ENCODE data around the gene KIF5B. TPM values are rescaled to one million over a fixed set of nuclear protein-coding genes. Genes with fewer than 3 reads are reported as not detected.

Gene KIF5B
- total and polyA plus RNA-seq, 2 of the 8 experiments (the other 6 are each of a cell fraction or from before 2014, with no cell fraction given): 9.8 to 68.4 TPM

- no peak for DNase-seq (ENCODE audit: low read depth in 1 of 2, low spot score in 2 of 2)
- Histone ChIP-seq H3K23me2 (ENCODE audit: low read depth, low read length) (no peaks in the 10 kb centered on the region), H2BK120ac (replicated peaks; ENCODE audit: low read depth, low read length) (no peak overlapping the region), H3K27me3 (replicated peaks in 1 of 4; ENCODE audit: control insufficient read depth in 3 of 4, extremely low read depth in 1 of 4, insufficient read depth in 3 of 4, low read length in 3 of 4) (no peaks in the 10 kb centered on the region), H2BK15ac (ENCODE audit: low read length) (no peak overlapping the region), H3K56ac (replicated peaks; ENCODE audit: insufficient read length, low read depth, low read length) (no peak overlapping the region), H3K9ac (replicated peaks in 1 of 4; ENCODE audit: extremely low read depth in 1 of 4, low read depth in 3 of 4, low read length in 3 of 4) (no peak overlapping the region), H4K8ac (ENCODE audit: extremely low read depth, insufficient read depth, low read length) (no peak overlapping the region), H3K79me2 (ENCODE audit: control insufficient read depth in 1 of 2, insufficient read depth in 2 of 2, low read length in 2 of 2) (peaks cover 9 to 68% of the 10 kb centered on the region in 2 experiments), H4K5ac (ENCODE audit: insufficient read length, low read depth, low read length) (no peak overlapping the region), H3K27ac (ENCODE audit: low read depth, low read length) (no peak overlapping the region), H3K79me1 (ENCODE audit: low read depth, low read length) (no peaks in the 10 kb centered on the region), H3K23ac (ENCODE audit: insufficient read length) (no peak overlapping the region), H3K36me3 (ENCODE audit: control insufficient read depth in 2 of 4, insufficient read depth in 4 of 4, low read length in 3 of 4) (peaks cover 5 to 69% (median 31%) of the 10 kb centered on the region in 4 experiments; a peak in 7 of 8 replicates), H4K91ac (replicated peaks; ENCODE audit: insufficient read length, low read length) (no peak overlapping the region), H3K4me1 (replicated peaks in 1 of 4; ENCODE audit: control insufficient read depth in 3 of 4, insufficient read depth in 4 of 4, low read length in 3 of 4) (no peaks in the 10 kb centered on the region), H3K4ac (replicated peaks; ENCODE audit: insufficient read length, low read depth, low read length) (no peak overlapping the region), H3K14ac (ENCODE audit: insufficient read length) (no peak overlapping the region), H3K4me3 (ENCODE audit: extremely low read depth in 1 of 4, insufficient read depth in 2 of 4, low read depth in 3 of 4, low read length in 4 of 4) (no peak overlapping the region), H2AK5ac (ENCODE audit: low read depth, low read length) (no peak overlapping the region), H3K4me2 (ENCODE audit: insufficient read depth in 1 of 2, low read depth in 2 of 2, low read length in 2 of 2) (no peak overlapping the region), H2BK20ac (ENCODE audit: low read length) (no peak overlapping the region), H2BK12ac (ENCODE audit: low read depth, low read length) (no peak overlapping the region), H3K9me3 (ENCODE audit: insufficient read depth in 2 of 2, low read depth in 1 of 2, low read length in 1 of 2) (no peaks in the 10 kb centered on the region), H2AFZ (ENCODE audit: low read length) (no peak overlapping the region), H2BK5ac (ENCODE audit: low read depth, low read length) (no peak overlapping the region), H4K20me1 (replicated peaks in 1 of 2; ENCODE audit: control insufficient read depth in 1 of 2, insufficient read depth in 2 of 2, low read length in 2 of 2) (peaks cover 9 to 13% of the 10 kb centered on the region in 2 experiments), H3K18ac (ENCODE audit: extremely low read depth, low read length) (no peak overlapping the region)
- POLR2A ChIA-PET (ENCODE audit: partially characterized antibody): interaction anchor here (1.1 kb wide), 1 partner anchor 15 kb away, joined by 4 read pairs; no protein-coding TSS in a partner anchor
- TF ChIP-seq ASH2L (IDR thresholded peaks at IDR 0.05; ENCODE audit: low read length) (no peak), SP4 (IDR thresholded peaks at IDR 0.05; ENCODE audit: low read length) (no peak), BACH1 (IDR thresholded peaks at IDR 0.05; ENCODE audit: low read length) (no peak), SIX5 (IDR thresholded peaks at IDR 0.05; ENCODE audit: low read depth, low read length) (no peak), GABPA (IDR thresholded peaks at IDR 0.05; ENCODE audit: borderline replicate concordance, insufficient read depth, low read length) (no peak), TAF7 (optimal IDR thresholded peaks at IDR 0.05; ENCODE audit: borderline replicate concordance, low read depth, low read length) (no peak), MAX (IDR thresholded peaks at IDR 0.05) (no peak), RXRA (IDR thresholded peaks at IDR 0.05; ENCODE audit: insufficient read depth, low read depth, low read length) (no peak)
- no peak for FAIRE-seq
- CTCF ChIA-PET (ENCODE audit: partially characterized antibody): no interaction called here
- WGBS, 2 experiments (ENCODE audit: extremely low coverage in 1 of 2, insufficient coverage in 1 of 2, insufficient read length in 1 of 2, insufficient replicate concordance in 2 of 2, low coverage in 1 of 2, low lambda C conversion rate in 2 of 2, missing lambda C conversion rate in 1 of 2): 88% methylated on average over 1 of the region's 1 CpG; no CpG with 5 or more reads in 1 of the 2 experiments
Measured at GRCh38 chr10:32039734-32040133, 16.5 kb downstream of the KIF5B start.
